OCI-LY7 (cell line): ENCODE data around the gene RNF175. TPM values are rescaled to one million over a fixed set of nuclear protein-coding genes. Genes with fewer than 3 reads are reported as not detected.

Experiments used
- BruUV-seq: library from RNA; stranded (reverse); fragments of 400-500 nt; replicated peaks from 2 replicates; lab custom pipeline; 2021; lab: Mats Ljungman, UMichigan
- CTCF ChIA-PET: fragments of 300-600 bp; sonication (Branson Sonifier 250); formaldehyde crosslinking; loops from one replicate; lab custom pipeline; 2022; ENCODE audit warnings: antibody characterized with exemption; ENCODE audit not compliant: unreplicated experiment; lab: Charles Lee
- POLR2A ChIA-PET: fragments of 300-600 bp; sonication (Branson Sonifier 250); formaldehyde crosslinking; loops from one replicate; lab custom pipeline; 2022; ENCODE audit warnings: antibody characterized with exemption; lab: Charles Lee
- DNase-seq: peaks from one replicate; pipeline ENCODE4 v3.0.0-alpha.2; 2015; ENCODE audit warnings: low spot score
- H2AFZ ChIP-seq: fragments of 200-600 bp; sonication (generic), shearing (Covaris generic); 2 replicates; pipeline ENCODE4 v1.6.1; 2014; ENCODE audit warnings: mild to moderate bottlenecking, antibody characterized with exemption, low read length, moderate library complexity
- H3K27ac ChIP-seq: fragments of 200-600 bp; sonication (generic); 2 replicates; pipeline ENCODE4 v1.5.1; 2014; ENCODE audit warnings: mixed run types, low read depth, mild to moderate bottlenecking, moderate library complexity, low read length, inconsistent platforms; ENCODE audit not compliant: poor library complexity, severe bottlenecking
- H3K36me3 ChIP-seq: fragments of 200-600 bp; sonication (generic); 2 replicates; pipeline ENCODE4 v1.6.1; 2014; ENCODE audit warnings: mild to moderate bottlenecking, antibody characterized with exemption, low read length, moderate library complexity, mixed read lengths; ENCODE audit not compliant: insufficient read depth
- H3K4me1 ChIP-seq: fragments of 200-600 bp; sonication (generic); 2 replicates; pipeline ENCODE4 v1.5.1; 2014; ENCODE audit warnings: mild to moderate bottlenecking, low read length; ENCODE audit not compliant: insufficient read depth, poor library complexity, severe bottlenecking
- H3K4me2 ChIP-seq: fragments of 200-600 bp; sonication (generic); 2 replicates; pipeline ENCODE4 v1.6.1; 2014; ENCODE audit warnings: mild to moderate bottlenecking, low read length
- H3K4me3 ChIP-seq: fragments of 200-600 bp; sonication (generic); 2 replicates; pipeline ENCODE4 v1.5.1; 2014; ENCODE audit warnings: mild to moderate bottlenecking, low read depth, low read length; ENCODE audit not compliant: poor library complexity, severe bottlenecking
- H3K79me2 ChIP-seq: fragments of 200-600 bp; sonication (generic); 2 replicates; pipeline ENCODE4 v1.6.1; 2016; ENCODE audit warnings: low read depth, mild to moderate bottlenecking, low read length, moderate library complexity, mixed read lengths; ENCODE audit not compliant: insufficient read depth
- H3K9me2 ChIP-seq: fragments of 200-600 bp; sonication (generic); 2 replicates; pipeline ENCODE4 v1.6.1; 2016; ENCODE audit warnings: mild to moderate bottlenecking, low read length, mixed read lengths; ENCODE audit not compliant: insufficient read depth
- H3K9me3 ChIP-seq: fragments of 200-600 bp; sonication (generic); 2 replicates; pipeline ENCODE4 v1.6.1; 2014; ENCODE audit warnings: mild to moderate bottlenecking, mixed run types, low read length, mixed read lengths
- H4K20me1 ChIP-seq: fragments of 200-600 bp; sonication (generic); 2 replicates; pipeline ENCODE4 v1.6.1; 2014; ENCODE audit warnings: mild to moderate bottlenecking, antibody characterized with exemption, low read length, moderate library complexity, mixed read lengths; ENCODE audit not compliant: insufficient read depth
- CTCF ChIP-seq: fragments of 200-600 bp; sonication (generic); conservative IDR thresholded peaks from 2 replicates; pipeline ENCODE4 v1.5.1; 2014; ENCODE audit warnings: mild to moderate bottlenecking, antibody characterized with exemption, low read length, moderate library complexity, mixed read lengths
- EZH2phosphoT487 ChIP-seq: fragments of 200-600 bp; sonication (generic); IDR thresholded peaks from 2 replicates; pipeline ENCODE4 v1.6.1; 2018; ENCODE audit warnings: low read depth, borderline replicate concordance, mild to moderate bottlenecking, mixed run types, antibody characterized with exemption, low read length, moderate library complexity, mixed read lengths
- intact Hi-C: fragments of 100-400 bp; cut with micrococcal nuclease; formaldehyde crosslinking; loops from one replicate; pipeline ENCODE4 v1.10.0; 2022; ENCODE audit not compliant: unreplicated experiment
- total RNA-seq, 2 experiments: library from RNA; depleted of rRNA in 1 of 2; stranded (reverse); fragments of >200 nt in 1 of 2; shearing (Covaris generic) in 1 of 2; gene quantifications; 2 replicates each; pipeline ENCODE4 v1.2.3, GENCODE V29; 2014 to 2022

RNF175 gene
- total RNA-seq, 2 experiments from 2014 or later, result 0.25 TPM; not detected in 1

GRCh38 chr4:153791746-153792617, 32.2 kb upstream of the RNF175 start:
- no TSS peak for BruUV-seq
- H2AFZ ChIP-seq, result no peak overlapping the region

DNA sequence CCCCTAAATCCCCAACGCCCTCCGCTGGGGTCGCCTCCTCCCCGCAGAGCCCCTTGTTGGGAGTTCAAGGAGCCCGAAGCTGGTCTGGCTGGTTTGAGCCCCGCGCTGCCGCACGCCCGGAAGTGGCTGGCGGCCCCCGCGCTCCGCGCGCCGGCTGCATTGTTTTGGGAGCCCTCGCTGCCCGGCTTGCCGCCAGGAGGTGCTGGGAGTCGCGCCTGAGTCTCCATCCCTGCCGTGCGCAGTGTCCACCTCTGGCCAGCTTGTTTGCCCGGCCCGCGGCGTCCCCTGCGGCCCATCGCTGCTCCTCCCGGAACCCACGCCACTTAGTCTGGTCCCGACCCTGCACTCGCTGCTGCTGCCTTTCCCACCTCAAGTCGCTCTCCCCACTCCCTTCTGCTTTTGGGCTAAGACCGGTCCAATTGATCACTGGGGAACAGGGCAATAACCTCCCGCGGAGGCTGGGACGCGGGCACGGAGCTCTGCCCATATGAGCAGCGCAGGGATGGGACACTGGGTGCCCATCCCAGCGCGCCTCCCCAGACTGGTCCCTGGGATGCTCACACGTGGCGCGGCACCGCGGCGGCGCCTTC, 31.2 kb upstream of the RNF175 start:
- no peaks in the 10 kb centered on the region for H3K9me3 ChIP-seq
- ChIA-PET CTCF (no interaction called here), POLR2A (no interaction called here)
- no peak overlapping the region for H3K27ac ChIP-seq
- no peak overlapping the region for H2AFZ ChIP-seq
- DNase-seq, result no peak
- TF ChIP-seq EZH2phosphoT487 (no peak), CTCF (no peak)
- BruUV-seq, result no TSS peak
- H3K79me2 ChIP-seq, result no peaks in the 10 kb centered on the region
- no peak overlapping the region for H3K4me3 ChIP-seq
- no peak overlapping the region for H3K4me2 ChIP-seq
- no peaks in the 10 kb centered on the region for H4K20me1 ChIP-seq
- no peaks in the 10 kb centered on the region for H3K36me3 ChIP-seq
- no peaks in the 10 kb centered on the region for H3K9me2 ChIP-seq
- intact Hi-C loops, result no loop called here
- no peaks in the 10 kb centered on the region for H3K4me1 ChIP-seq

More at GRCh38 chr4:153791746-153792617, 32.2 kb upstream of the RNF175 start:
- H3K4me1 ChIP-seq, result no peaks in the 10 kb centered on the region
- CTCF ChIA-PET, result no interaction called here
- H3K4me3 ChIP-seq, result no peak overlapping the region
- POLR2A ChIA-PET, result no interaction called here
- intact Hi-C loops, result no loop called here
- no peaks in the 10 kb centered on the region for H3K9me3 ChIP-seq
- H3K4me2 ChIP-seq, result no peak overlapping the region
- H3K9me2 ChIP-seq, result no peaks in the 10 kb centered on the region
- 0 out of 2 replicates have a peak, but pooled peaks have one; percentile 15 for TF ChIP-seq CTCF
- no peak for TF ChIP-seq EZH2phosphoT487
- H3K27ac ChIP-seq, result no peak overlapping the region
- H3K36me3 ChIP-seq, result no peaks in the 10 kb centered on the region
- no peaks in the 10 kb centered on the region for H3K79me2 ChIP-seq
- DNase-seq, result no peak
- H4K20me1 ChIP-seq, result no peaks in the 10 kb centered on the region

GRCh38 chr4:153790500-153790865, 30.7 kb upstream of the RNF175 start:
- Histone ChIP-seq H3K4me1 (no peaks in the 10 kb centered on the region), H3K36me3 (no peaks in the 10 kb centered on the region), H3K9me3 (no peaks in the 10 kb centered on the region), H3K4me3 (no peak overlapping the region), H3K4me2 (no peak overlapping the region), H2AFZ (no peak overlapping the region), H3K9me2 (no peaks in the 10 kb centered on the region), H4K20me1 (no peaks in the 10 kb centered on the region), H3K79me2 (no peaks in the 10 kb centered on the region), H3K27ac (no peak overlapping the region)
- no peak for DNase-seq
- intact Hi-C loops, result no loop called here
- TF ChIP-seq EZH2phosphoT487, result no peak
- TF ChIP-seq CTCF, result no peak
- ChIA-PET CTCF (no interaction called here), POLR2A (no interaction called here)
- BruUV-seq, result no TSS peak
